Measurements from ENCODE around the gene MTSS2.

The MTSS2 gene

GRCh38 chr16:70709942-70710341 lies 24.1 kb upstream of the MTSS2 start:
- TF ChIP-seq CTCF (conservative IDR thresholded peaks at IDR 0.05; ENCODE audit: low read depth, low read length): no peak
- no peak overlapping the region for H3K4me3 ChIP-seq (ENCODE audit: low read length)
- no peak for DNase-seq (ENCODE audit: low read depth)

GRCh38 chr16:70709457-70709856 lies 23.6 kb upstream of the MTSS2 start:
- no peak overlapping the region for H3K4me3 ChIP-seq (ENCODE audit: low read length)
- DNase-seq (ENCODE audit: low read depth): no peak
- TF ChIP-seq CTCF (conservative IDR thresholded peaks at IDR 0.05; ENCODE audit: low read depth, low read length): no peak

GRCh38 chr16:70708366-70709246 lies 22.8 kb upstream of the MTSS2 start:
- H3K4me3 ChIP-seq (ENCODE audit: low read length): no peak overlapping the region
- TF ChIP-seq CTCF (conservative IDR thresholded peaks at IDR 0.05; ENCODE audit: low read depth, low read length): no peak
- no peak for DNase-seq (ENCODE audit: low read depth)

- no peak for TF ChIP-seq CTCF (conservative IDR thresholded peaks at IDR 0.05; ENCODE audit: low read depth, low read length)
- DNase-seq (ENCODE audit: low read depth): peak; percentile 86
- H3K4me3 ChIP-seq (ENCODE audit: low read length): no peak overlapping the region
These were observed 21.2 kb upstream of the MTSS2 start for GRCh38 chr16:70706948-70707465.

GRCh38 chr16:70705056-70705455 lies 19.2 kb upstream of the MTSS2 start:
- no peak overlapping the region for H3K4me3 ChIP-seq (ENCODE audit: low read length)
- no peak for DNase-seq (ENCODE audit: low read depth)
- TF ChIP-seq CTCF (conservative IDR thresholded peaks at IDR 0.05; ENCODE audit: low read depth, low read length): no peak

- TF ChIP-seq CTCF (conservative IDR thresholded peaks at IDR 0.05; ENCODE audit: low read depth, low read length): no peak
- DNase-seq (ENCODE audit: low read depth): no peak
- no peak overlapping the region for H3K4me3 ChIP-seq (ENCODE audit: low read length)
These were observed 18.7 kb upstream of the MTSS2 start for GRCh38 chr16:70704586-70704985.

Data from retinal pigment epithelial cell (primary cell).